Fibroblast of skin of back (primary cell): ENCODE results near the gene PGAM1.
A peak's percentile ranks its signal among the peaks of the same experiment; 100 is the strongest.
"Not testable (repeated sequence)": the region's sequence is repeated elsewhere in the genome, so short reads cannot be mapped to it uniquely, and the experiment has no call there.

Experiments used
- DNase-seq: peaks from one replicate; pipeline ENCODE4 v3.0.0-alpha.2; 2013

PGAM1 gene

GRCh38 chr10:97459933-97460332 lies 33.9 kb downstream of the PGAM1 start:
- no peak for DNase-seq

DNA sequence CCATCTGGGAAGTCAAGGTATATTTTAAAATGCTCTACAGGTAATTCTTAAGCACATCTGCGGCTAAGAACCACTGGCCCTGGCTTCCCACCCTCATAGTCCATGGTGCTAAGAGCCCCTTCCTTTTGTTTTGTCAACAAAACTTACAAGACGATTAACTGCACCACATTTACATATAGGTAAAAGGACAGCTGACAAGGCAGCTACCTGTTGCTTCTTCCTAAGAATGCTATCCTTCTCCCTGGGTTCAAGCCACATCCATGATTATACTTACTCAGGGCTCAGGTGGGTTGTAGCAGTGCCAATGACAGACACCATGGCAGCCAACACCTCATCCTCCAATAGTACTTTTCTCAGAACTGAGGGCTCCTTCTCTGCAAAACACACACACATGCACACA lies 36.3 kb downstream of the PGAM1 start:
- DNase-seq, result no peak

DNA sequence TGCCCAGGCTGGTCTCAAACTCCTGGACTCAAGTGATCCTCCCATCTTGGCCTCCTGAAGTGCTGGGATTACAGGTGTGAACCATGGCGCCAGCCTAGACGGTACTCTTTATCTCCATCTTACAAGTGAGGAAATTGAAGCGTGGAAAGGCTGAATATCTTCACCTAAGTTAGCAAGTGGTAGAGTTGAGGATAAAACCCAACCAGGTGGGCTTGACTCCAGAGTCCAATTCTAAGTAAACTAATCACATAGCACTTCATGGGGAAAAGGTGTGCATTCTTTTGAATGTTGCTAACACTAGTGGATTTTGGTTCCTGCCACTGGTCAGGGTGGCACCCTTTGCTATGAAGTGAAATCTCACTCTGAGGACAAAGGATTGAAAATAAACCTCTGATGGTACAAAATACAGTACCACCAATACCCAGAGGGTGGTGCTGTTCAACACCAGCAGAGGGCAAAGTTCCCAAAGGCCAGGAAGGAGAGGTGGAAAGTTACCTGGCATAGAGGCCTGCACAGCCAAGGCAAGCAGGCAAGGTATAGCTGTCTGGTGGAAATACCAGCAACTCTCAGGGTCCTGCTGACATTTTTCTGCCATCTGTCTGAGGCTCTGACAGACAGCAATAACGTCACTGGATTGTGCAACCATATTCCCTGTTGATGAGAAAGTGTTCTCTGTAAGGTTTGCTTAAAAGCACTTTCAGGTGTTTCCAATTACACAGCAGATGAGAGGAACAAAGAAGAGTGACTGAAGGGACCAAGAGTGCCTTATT lies 37.6 kb downstream of the PGAM1 start:
- DNase-seq, result peak; percentile 42

GRCh38 chr10:97464226-97464625 lies 38.2 kb downstream of the PGAM1 start:
- no peak for DNase-seq

DNA sequence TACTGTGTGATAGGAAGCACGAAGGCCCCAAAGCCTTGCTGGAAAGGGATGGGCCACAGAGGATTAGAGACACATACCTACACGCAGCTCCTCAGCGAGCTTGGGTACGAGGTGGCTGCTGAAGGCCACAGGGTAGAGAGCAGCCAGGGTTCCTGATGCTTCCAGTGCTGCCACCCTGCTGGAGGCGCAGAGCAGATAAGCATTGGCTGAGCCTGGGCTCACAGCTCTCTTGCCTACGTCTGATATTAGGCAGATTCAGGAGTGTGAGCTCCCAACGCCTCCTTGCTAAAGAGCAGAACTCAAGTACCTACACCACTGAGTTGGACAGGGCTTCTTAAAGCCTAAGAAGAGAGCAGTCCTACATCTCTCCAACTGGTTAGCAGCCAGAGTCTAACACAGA lies 40.0 kb downstream of the PGAM1 start:
- no peak for DNase-seq

- DNase-seq, result no peak
These were observed 40.8 kb downstream of the PGAM1 start for GRCh38 chr10:97466755-97467154.

DNA sequence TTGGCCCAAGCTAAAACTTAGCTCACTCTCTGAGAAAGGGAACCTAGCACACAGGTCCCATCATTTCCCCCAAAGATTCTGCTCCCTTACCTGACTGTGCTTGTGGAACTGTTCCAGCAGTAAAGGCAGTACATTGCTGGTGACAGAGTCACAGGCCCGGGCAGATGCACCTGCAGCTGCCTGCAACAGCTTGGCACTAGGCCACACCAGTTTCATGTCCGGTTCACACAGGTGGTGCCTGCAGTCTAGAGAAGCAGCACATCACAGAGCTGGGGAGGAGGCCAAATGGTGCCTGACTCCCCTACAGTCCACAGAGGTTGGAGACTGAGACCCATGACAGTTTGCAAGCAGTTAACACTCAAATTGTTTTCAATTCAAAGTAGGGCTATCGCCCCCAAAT lies 42.2 kb downstream of the PGAM1 start:
- no peak for DNase-seq

GRCh38 chr10:97468781-97469180 lies 42.8 kb downstream of the PGAM1 start:
- DNase-seq, result not testable (repeated sequence)

DNA sequence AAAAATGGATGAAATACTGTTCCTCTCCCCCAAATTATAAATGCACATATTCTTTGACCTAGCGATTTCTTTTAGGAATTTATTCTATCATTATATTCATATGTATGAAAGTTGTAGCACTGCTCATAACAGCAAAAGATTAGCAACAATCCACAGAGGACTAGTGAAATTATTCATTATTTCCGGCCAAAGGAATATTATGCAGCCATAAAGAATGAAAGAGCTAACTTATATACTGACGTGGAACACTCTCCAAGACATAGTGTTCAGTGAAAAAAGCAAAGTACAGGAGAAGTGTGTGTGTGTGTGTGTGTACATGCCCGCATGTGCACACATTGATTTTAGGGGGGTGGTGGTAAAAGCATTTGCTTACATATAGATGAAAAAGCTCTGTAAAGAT lies 48.9 kb downstream of the PGAM1 start:
- no peak for DNase-seq

DNA sequence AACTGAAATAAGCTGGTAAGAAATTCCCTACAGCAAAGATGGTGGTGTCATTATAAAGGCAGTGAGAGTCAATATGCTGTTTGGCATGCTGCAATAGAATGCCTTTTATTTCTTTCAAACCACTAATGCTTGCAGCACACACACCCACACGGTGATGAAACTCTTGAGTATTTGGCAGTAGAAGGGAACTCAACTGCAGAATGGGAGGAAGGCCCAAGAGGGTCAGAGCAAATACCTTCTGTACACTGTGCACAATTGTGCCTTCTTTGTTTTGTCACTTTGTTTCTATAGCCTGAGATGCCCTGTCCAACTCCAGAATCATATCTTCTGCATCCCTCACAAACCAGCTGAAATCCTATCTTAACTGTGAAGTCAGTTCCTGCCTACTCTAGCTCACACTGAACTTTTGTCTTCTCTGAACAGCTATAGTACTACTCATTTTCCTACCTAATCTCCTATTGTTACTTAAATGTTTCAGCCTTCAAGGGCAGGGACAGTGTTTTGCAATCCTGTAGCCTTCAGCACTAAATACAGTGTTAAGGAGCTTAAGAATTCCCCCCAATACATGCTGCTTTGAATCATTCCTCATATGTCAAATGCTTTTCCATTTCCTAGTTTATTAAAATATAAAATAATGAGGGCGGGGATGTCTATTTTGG lies 50.1 kb downstream of the PGAM1 start:
- no peak for DNase-seq

- peak; percentile 16 for DNase-seq
These were observed 53.4 kb downstream of the PGAM1 start for GRCh38 chr10:97479410-97479809.

DNA sequence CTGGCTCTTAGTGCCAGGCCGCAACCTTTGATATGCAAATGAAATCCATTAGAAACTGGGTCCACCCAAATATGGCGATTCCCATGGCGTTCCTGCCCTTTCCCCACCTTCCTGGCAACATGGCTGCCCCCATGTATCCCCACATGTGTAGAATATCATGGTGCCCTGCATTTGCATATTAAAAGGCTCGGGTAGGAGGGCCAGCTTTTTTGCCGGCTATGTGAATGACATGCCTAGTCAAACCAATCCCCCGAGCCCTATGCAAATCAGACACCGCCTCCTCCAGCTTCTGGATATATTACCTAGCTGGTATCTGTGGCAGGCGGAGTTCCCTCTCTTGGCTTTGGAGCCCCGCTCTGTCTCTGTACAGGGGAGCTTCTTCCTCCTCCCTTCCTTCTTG lies 53.9 kb downstream of the PGAM1 start:
- no peak for DNase-seq

DNA sequence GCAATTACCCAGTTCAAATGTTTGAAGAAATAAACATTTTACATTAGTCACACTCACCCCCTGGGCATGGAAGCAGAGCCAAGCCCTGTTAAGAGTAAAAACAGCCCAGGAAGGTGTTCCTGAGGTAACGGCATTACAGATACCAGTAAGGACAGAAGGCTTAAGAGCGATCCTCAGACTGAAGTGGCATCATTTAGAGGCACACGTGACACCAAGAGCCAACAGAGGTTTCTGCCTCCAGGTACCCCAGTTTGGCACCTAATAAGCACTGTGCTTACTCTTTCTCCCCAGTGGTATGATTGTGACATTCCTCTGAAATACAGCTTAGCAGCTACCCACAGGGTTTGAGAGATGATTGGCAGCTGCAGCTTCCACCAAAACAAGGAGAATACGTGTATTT lies 55.1 kb downstream of the PGAM1 start:
- DNase-seq, result no peak

DNA sequence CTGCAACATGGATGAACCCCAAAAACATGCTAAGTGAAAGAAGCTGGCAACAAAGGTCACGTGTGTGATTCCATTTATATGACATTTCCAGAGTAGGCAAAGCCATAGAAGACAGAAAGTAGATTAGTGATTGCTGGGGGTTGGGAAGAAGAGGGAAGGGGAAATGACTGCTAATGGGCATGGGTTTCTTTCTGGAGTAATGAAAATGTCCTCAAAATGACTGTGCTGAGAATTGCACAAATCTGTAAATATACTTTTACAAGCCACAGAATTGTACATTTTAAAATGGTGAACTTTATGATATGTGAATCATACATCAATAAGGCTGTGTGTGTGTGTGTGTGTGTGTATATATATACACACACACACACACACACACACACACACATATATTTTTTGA lies 56.4 kb downstream of the PGAM1 start:
- no peak for DNase-seq
